PC-9 (cell line): ENCODE results near the gene RNF183. TPM values are rescaled to one million over a fixed set of nuclear protein-coding genes. Genes with fewer than 3 reads are reported as not detected.

Experiments
- BruUV-seq: library from RNA; stranded (reverse); fragments of 400-500 nt; replicated peaks from 2 replicates; lab custom pipeline; 2021; lab: Mats Ljungman, UMichigan
- CTCF ChIA-PET: fragments of 300-600 bp; sonication (Branson Sonifier 250); formaldehyde crosslinking; loops from one replicate; lab custom pipeline; 2022; ENCODE audit warnings: antibody characterized with exemption; lab: Charles Lee
- POLR2A ChIA-PET: fragments of 300-600 bp; sonication (Branson Sonifier 250); formaldehyde crosslinking; loops from one replicate; lab custom pipeline; 2022; ENCODE audit warnings: antibody characterized with exemption; ENCODE audit not compliant: unreplicated experiment; lab: Charles Lee
- DNase-seq, 2 experiments: peaks; one replicate each; pipeline versions ENCODE4 v3.0.0 to v3.0.0-alpha.2; 2015 to 2022; ENCODE audit warnings: mixed read lengths in 1 of 2
- H2AFZ ChIP-seq: fragments of 200-600 bp; sonication (generic); 2 replicates; pipeline ENCODE4 v1.8.1; 2017; ENCODE audit warnings: antibody characterized with exemption
- H3F3A ChIP-seq: fragments of 200-600 bp; sonication (generic); 2 replicates; pipeline ENCODE4 v1.8.1; 2017; ENCODE audit warnings: antibody characterized with exemption, mild to moderate bottlenecking, low read depth; ENCODE audit not compliant: insufficient read depth
- H3K27ac ChIP-seq: fragments of 200-600 bp; sonication (generic); 2 replicates; pipeline ENCODE4 v1.6.1; 2016; ENCODE audit warnings: mixed run types
- H3K27me3 ChIP-seq: fragments of 200-600 bp; sonication (generic); 2 replicates; pipeline ENCODE4 v1.6.1; 2016; ENCODE audit warnings: low read depth, mixed run types; ENCODE audit not compliant: insufficient read depth
- H3K36me3 ChIP-seq: fragments of 200-600 bp; sonication (generic); 2 replicates; pipeline ENCODE4 v1.6.1; 2016; ENCODE audit warnings: low read depth, mixed run types
- H3K4me1 ChIP-seq: fragments of 200-600 bp; sonication (generic); replicated peaks from 2 replicates; pipeline ENCODE4 v1.6.1; 2016; ENCODE audit warnings: mixed run types; ENCODE audit not compliant: insufficient read depth
- H3K4me2 ChIP-seq: fragments of 200-600 bp; sonication (generic); 2 replicates; pipeline ENCODE4 v1.6.1; 2017; ENCODE audit warnings: mixed run types
- H3K4me3 ChIP-seq: fragments of 200-600 bp; sonication (generic); 2 replicates; pipeline ENCODE4 v1.6.1; 2016; ENCODE audit warnings: mixed run types
- H3K79me2 ChIP-seq: fragments of 200-600 bp; sonication (generic); 2 replicates; pipeline ENCODE4 v1.6.1; 2017; ENCODE audit warnings: low read depth, mixed run types
- H3K9me2 ChIP-seq: fragments of 200-600 bp; sonication (generic); 2 replicates; pipeline ENCODE4 v1.8.1; 2017; ENCODE audit warnings: mild to moderate bottlenecking; ENCODE audit not compliant: insufficient read depth
- H3K9me3 ChIP-seq: fragments of 200-600 bp; sonication (generic); 2 replicates; pipeline ENCODE4 v1.8.1; 2016; ENCODE audit warnings: low read depth; ENCODE audit not compliant: insufficient read depth
- H4K20me1 ChIP-seq: fragments of 200-600 bp; sonication (generic); 2 replicates; pipeline ENCODE4 v1.8.1; 2017; ENCODE audit not compliant: insufficient read depth
- CTCF ChIP-seq: fragments of 200-600 bp; sonication (generic); conservative IDR thresholded peaks from 2 replicates; pipeline ENCODE4 v1.6.1; 2017; ENCODE audit warnings: mixed run types, antibody characterized with exemption, mild to moderate bottlenecking, moderate library complexity
- EZH2 ChIP-seq: fragments of 200-600 bp; sonication (generic); IDR thresholded peaks from 2 replicates; pipeline ENCODE4 v1.8.0; 2017; ENCODE audit warnings: antibody characterized with exemption, low read depth
- intact Hi-C: fragments of 100-400 bp; cut with micrococcal nuclease; formaldehyde crosslinking; loops from one replicate; pipeline ENCODE4 v1.10.0; 2022; ENCODE audit not compliant: unreplicated experiment
- total RNA-seq: library from RNA; stranded (reverse); gene quantifications from 2 replicates; pipeline ENCODE4 v1.2.3, GENCODE V29; 2021

Gene RNF183
- total RNA-seq, 1 experiment from 2014 or later, result 0.92 TPM

- Histone ChIP-seq H3K4me1 (peaks cover 43% of the 10 kb centered on the region), H3K4me2 (peak overlapping the region; percentile 90), H3K79me2 (0 out of 2 replicates have a peak, but pooled peaks cover 4% of the 10 kb centered on the region), H3K27ac (peak overlapping the region; percentile 81), H4K20me1 (no peaks in the 10 kb centered on the region), H3F3A (peaks cover 33% of the 10 kb centered on the region), H3K27me3 (no peaks in the 10 kb centered on the region), H3K4me3 (peak overlapping the region; percentile 28; the same call in 1 of the 2 replicates), H3K9me3 (no peaks in the 10 kb centered on the region), H3K36me3 (no peaks in the 10 kb centered on the region), H3K9me2 (no peaks in the 10 kb centered on the region), H2AFZ (peak overlapping the region; percentile 66)
- TF ChIP-seq EZH2, result no peak
- no peak for TF ChIP-seq CTCF
- CTCF ChIA-PET, result interaction anchor here (0.5 to 1.4 kb wide), 3 partner anchors 36 to 659 kb away, joined by 4 to 7 read pairs (median 4); no protein-coding TSS in a partner anchor
- POLR2A ChIA-PET, result interaction anchor here (0.7 to 1.4 kb wide), 2 partner anchors 28 to 68 kb away, joined by 3 to 4 read pairs; partner anchors contain the start of genes C9orf43 and POLE3
- no TSS peak for BruUV-seq
- intact Hi-C loops, result loop anchor here (1.0 to 10.0 kb wide), 6 partner anchors 33 to 587 kb away; partner anchors contain the start of genes ALAD, HDHD3, SLC31A2 and SNX30
- peak; percentile 86 to 96 for DNase-seq
Measured at GRCh38 chr9:113341712-113342410, 38.7 kb upstream of the RNF183 start.

GRCh38 chr9:113340011-113340699 lies 37.0 kb upstream of the RNF183 start, which contains the start of gene WDR31:
TSS of gene WDR31 (minus strand) at chr9:113340275. CDS start at chr9:113332022, 8,253 bp downstream.
- BruUV-seq, result TSS peak; percentile 95
- Histone ChIP-seq H4K20me1 (no peaks in the 10 kb centered on the region), H3K36me3 (no peaks in the 10 kb centered on the region), H3K79me2 (0 out of 2 replicates have a peak, but pooled peaks cover 4% of the 10 kb centered on the region), H3K27ac (peak within 1 kb of the TSS; percentile 81), H3K27me3 (no peaks in the 10 kb centered on the region), H2AFZ (peak within 1 kb of the TSS; percentile 96), H3K4me1 (peaks cover 43% of the 10 kb centered on the region), H3K9me2 (no peaks in the 10 kb centered on the region), H3K4me2 (peak within 1 kb of the TSS; percentile 90), H3K9me3 (no peaks in the 10 kb centered on the region), H3F3A (peaks cover 37% of the 10 kb centered on the region), H3K4me3 (peak within 1 kb of the TSS; percentile 80)
- ChIA-PET POLR2A (interaction anchor here (0.6 to 0.9 kb wide), 3 partner anchors 61 to 119 kb away, joined by 5 to 8 read pairs (median 5); partner anchors contain the start of genes ALAD and SLC31A1), CTCF (interaction anchor here (0.6 to 1.7 kb wide), 3 partner anchors 9 to 63 kb away, joined by 3 to 9 read pairs (median 9); partner anchors contain the start of gene ALAD)
- intact Hi-C loops, result loop anchor here (1.0 to 10.0 kb wide), 6 partner anchors 31 to 585 kb away; partner anchors contain the start of genes C9orf43, CDC26, HDHD3 and POLE3
- TF ChIP-seq CTCF (no peak), EZH2 (no peak)
- DNase-seq, result peak; percentile 68 to 93

GRCh38 chr9:113337714-113338113 lies 34.5 kb upstream of the RNF183 start:
- Histone ChIP-seq H3K27me3 (no peaks in the 10 kb centered on the region), H3K79me2 (0 out of 2 replicates have a peak, but pooled peaks cover 4% of the 10 kb centered on the region), H4K20me1 (no peaks in the 10 kb centered on the region), H3K9me3 (no peaks in the 10 kb centered on the region), H3K4me2 (no peak overlapping the region), H3K4me3 (no peak overlapping the region), H3K4me1 (peaks cover 28% of the 10 kb centered on the region), H3F3A (peaks cover 27% of the 10 kb centered on the region), H3K36me3 (no peaks in the 10 kb centered on the region), H3K27ac (no peak overlapping the region), H2AFZ (no peak overlapping the region), H3K9me2 (no peaks in the 10 kb centered on the region)
- no peak for DNase-seq
- POLR2A ChIA-PET, result interaction anchor here (0.6 kb wide), 1 partner anchor 285 kb away, joined by 11 read pairs; no protein-coding TSS in a partner anchor
- TF ChIP-seq CTCF (no peak), EZH2 (no peak)
- CTCF ChIA-PET, result no interaction called here
- intact Hi-C loops, result no loop called here
- BruUV-seq, result no TSS peak
